ENCODE results near the gene GPR27. TPM values are rescaled to one million over a fixed set of nuclear protein-coding genes. Genes with fewer than 3 reads are reported as not detected.

The GPR27 gene
- total RNA-seq, 1 donor from 2014 or later: 6.1 TPM

- H3K36me3 Mint-ChIP-seq (ENCODE audit: insufficient read depth): no peaks in the 10 kb centered on the region
- H3K27ac Mint-ChIP-seq: no peak overlapping the region
- H3K27me3 Mint-ChIP-seq: peaks cover 52% of the 10 kb centered on the region
- no peak for DNase-seq (ENCODE audit: low spot score, unreplicated experiment)
- H3K4me1 Mint-ChIP-seq (ENCODE audit: low read depth): peaks cover 7% of the 10 kb centered on the region
- no peak for TF ChIP-seq CTCF (IDR thresholded peaks at IDR 0.05; ENCODE audit: unreplicated experiment)
- no peak overlapping the region for H3K4me3 Mint-ChIP-seq (ENCODE audit: low read depth)
- H3K9me3 Mint-ChIP-seq (ENCODE audit: low read depth): no peaks in the 10 kb centered on the region
Measured at GRCh38 chr3:71721002-71721401, 32.7 kb upstream of the GPR27 start.

GRCh38 chr3:71721651-71722157 is 32.0 kb upstream of the GPR27 start:
- DNase-seq (ENCODE audit: low spot score, unreplicated experiment): no peak
- H3K9me3 Mint-ChIP-seq (ENCODE audit: low read depth): no peaks in the 10 kb centered on the region
- H3K36me3 Mint-ChIP-seq (ENCODE audit: insufficient read depth): no peaks in the 10 kb centered on the region
- TF ChIP-seq CTCF (IDR thresholded peaks at IDR 0.05; ENCODE audit: unreplicated experiment): no peak
- H3K27me3 Mint-ChIP-seq: peaks cover 59% of the 10 kb centered on the region
- H3K4me3 Mint-ChIP-seq (ENCODE audit: low read depth): no peak overlapping the region
- peaks cover 7% of the 10 kb centered on the region for H3K4me1 Mint-ChIP-seq (ENCODE audit: low read depth)
- no peak overlapping the region for H3K27ac Mint-ChIP-seq

- peaks cover 64% of the 10 kb centered on the region for H3K27me3 Mint-ChIP-seq
- H3K4me3 Mint-ChIP-seq (ENCODE audit: low read depth): no peak overlapping the region
- H3K4me1 Mint-ChIP-seq (ENCODE audit: low read depth): peaks cover 7% of the 10 kb centered on the region
- no peak for DNase-seq (ENCODE audit: low spot score, unreplicated experiment)
- TF ChIP-seq CTCF (IDR thresholded peaks at IDR 0.05; ENCODE audit: unreplicated experiment): no peak
- H3K27ac Mint-ChIP-seq: no peak overlapping the region
- H3K36me3 Mint-ChIP-seq (ENCODE audit: insufficient read depth): no peaks in the 10 kb centered on the region
- no peaks in the 10 kb centered on the region for H3K9me3 Mint-ChIP-seq (ENCODE audit: low read depth)
Measured at GRCh38 chr3:71722693-71723092, 31.0 kb upstream of the GPR27 start.

- Mint-ChIP-seq H3K9me3 (ENCODE audit: low read depth) (no peaks in the 10 kb centered on the region), H3K27me3 (peaks cover 66% of the 10 kb centered on the region), H3K4me3 (ENCODE audit: low read depth) (peak overlapping the region; percentile 73), H3K4me1 (ENCODE audit: low read depth) (peaks cover 7% of the 10 kb centered on the region), H3K27ac (no peak overlapping the region), H3K36me3 (ENCODE audit: insufficient read depth) (no peaks in the 10 kb centered on the region)
- no peak for DNase-seq (ENCODE audit: low spot score, unreplicated experiment)
- TF ChIP-seq CTCF (IDR thresholded peaks at IDR 0.05; ENCODE audit: unreplicated experiment): no peak
Measured at GRCh38 chr3:71723452-71724170, 30.0 kb upstream of the GPR27 start.

GRCh38 chr3:71724171-71724453 is 29.5 kb upstream of the GPR27 start:
- H3K27ac Mint-ChIP-seq: peak overlapping the region; percentile 81
- H3K4me3 Mint-ChIP-seq (ENCODE audit: low read depth): peak overlapping the region; percentile 73
- no peaks in the 10 kb centered on the region for H3K9me3 Mint-ChIP-seq (ENCODE audit: low read depth)
- DNase-seq (ENCODE audit: low spot score, unreplicated experiment): no peak
- peaks cover 66% of the 10 kb centered on the region for H3K27me3 Mint-ChIP-seq
- no peak for TF ChIP-seq CTCF (IDR thresholded peaks at IDR 0.05; ENCODE audit: unreplicated experiment)
- H3K36me3 Mint-ChIP-seq (ENCODE audit: insufficient read depth): no peaks in the 10 kb centered on the region
- peaks cover 7% of the 10 kb centered on the region for H3K4me1 Mint-ChIP-seq (ENCODE audit: low read depth)

Data from progenitor cell of endocrine pancreas (in vitro differentiated cells).